GM23248 (cell line): ENCODE data around the gene CDHR5.

ENCODE experiments used
- EZH2 ChIP-seq: fragments of 200-600 bp; sonication (generic); IDR thresholded peaks from 2 replicates; pipeline ENCODE4 v1.6.1; 2018; ENCODE audit warnings: antibody characterized with exemption, mild to moderate bottlenecking; ENCODE audit not compliant: insufficient read depth, poor library complexity, severe bottlenecking
- EZH2phosphoT487 ChIP-seq: fragments of 200-600 bp; sonication (generic); IDR thresholded peaks from 2 replicates; pipeline ENCODE4 v1.6.1; 2018; ENCODE audit warnings: antibody characterized with exemption, moderate library complexity, mild to moderate bottlenecking, low read depth; ENCODE audit not compliant: insufficient read depth

- TF ChIP-seq EZH2 = no peak
- TF ChIP-seq EZH2phosphoT487 = no peak
Measured at GRCh38 chr11:569158-569885, 55.4 kb downstream of the CDHR5 start.
